ENCODE data around the gene XAGE2. TPM values are rescaled to one million over a fixed set of nuclear protein-coding genes. Genes with fewer than 3 reads are reported as not detected.

Gene XAGE2
- total RNA-seq, 6 donors from 2014 or later: 0.37 to 9.3 (median 6.1) TPM

DNA sequence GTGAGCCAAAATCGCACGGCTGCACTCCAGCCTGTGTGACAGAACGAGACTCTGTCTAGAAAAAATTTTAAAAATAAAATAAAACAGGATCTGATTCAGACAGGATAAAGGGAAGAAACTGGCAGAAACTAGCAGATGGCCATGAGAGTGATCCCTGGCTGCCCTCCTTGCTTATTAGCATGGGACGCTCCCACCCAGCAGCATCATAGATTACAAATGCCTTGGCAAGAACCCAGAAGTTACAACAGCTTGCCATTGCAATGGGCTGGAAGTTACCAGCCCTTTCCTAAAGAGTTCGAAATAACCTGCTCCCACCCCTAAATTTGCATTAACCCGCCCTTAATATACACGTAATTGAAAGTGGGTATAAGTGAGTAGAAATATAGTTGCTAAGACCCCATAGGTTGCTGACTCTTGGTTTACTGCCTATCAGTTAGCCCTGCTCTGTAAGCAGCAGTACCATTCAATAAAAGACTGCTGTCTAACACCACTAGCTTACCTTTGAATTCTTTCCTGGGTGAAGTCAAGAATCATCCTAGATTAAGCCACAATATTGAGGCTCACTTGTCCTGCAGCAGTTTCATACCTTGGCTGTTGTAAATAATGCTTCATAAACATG, 9.1 kb upstream of the XAGE2 start:
- Histone ChIP-seq H3K27me3 (no peaks in the 10 kb centered on the region), H3K4me3 (no peak overlapping the region), H3K36me3 (no peaks in the 10 kb centered on the region), H3K4me1 (no peaks in the 10 kb centered on the region), H3K9me3 (no peaks in the 10 kb centered on the region), H3K27ac (no peak overlapping the region)
- 55 to 70% methylated on average over 6 to 7 of the region's 7 CpGs for WGBS, 2 donors
- DNase-seq (no peak), ATAC-seq (ENCODE audit: low FRiP score in 2 of 2) (peak in 1 of 2 donors; percentile 80)
- no peak for TF ChIP-seq POLR2A (IDR thresholded peaks at IDR 0.05)
- TF ChIP-seq EP300 (IDR thresholded peaks at IDR 0.05): no peak
- TF ChIP-seq CTCF (IDR thresholded peaks at IDR 0.05): no peak

GRCh38 chrX:52361941-52362340, 6.9 kb upstream of the XAGE2 start:
- DNase-seq (no peak), ATAC-seq (ENCODE audit: low FRiP score in 2 of 2) (no peak)
- Histone ChIP-seq H3K27me3 (no peaks in the 10 kb centered on the region), H3K4me3 (no peak overlapping the region), H3K27ac (no peak overlapping the region), H3K36me3 (no peaks in the 10 kb centered on the region), H3K9me3 (no peaks in the 10 kb centered on the region), H3K4me1 (no peaks in the 10 kb centered on the region)
- WGBS, 2 donors: 71 to 92% methylated on average over 8 of the region's 8 CpGs
- TF ChIP-seq POLR2AphosphoS5 (IDR thresholded peaks at IDR 0.05): no peak
- TF ChIP-seq POLR2A (IDR thresholded peaks at IDR 0.05): no peak
- TF ChIP-seq EP300 (IDR thresholded peaks at IDR 0.05): no peak
- no peak for TF ChIP-seq CTCF (IDR thresholded peaks at IDR 0.05)

GRCh38 chrX:52363247-52363883, 5.5 kb upstream of the XAGE2 start:
- TF ChIP-seq EP300 (IDR thresholded peaks at IDR 0.05): no peak
- no peak for TF ChIP-seq POLR2A (IDR thresholded peaks at IDR 0.05)
- no peak for TF ChIP-seq CTCF (IDR thresholded peaks at IDR 0.05)
- TF ChIP-seq POLR2AphosphoS5 (IDR thresholded peaks at IDR 0.05): no peak
- ATAC-seq (ENCODE audit: low FRiP score in 2 of 2) (no peak), DNase-seq (peak in 1 of 2 donors; percentile 30)
- no peak overlapping the region for H3K27ac ChIP-seq
- 7 to 25% methylated on average over 8 of the region's 8 CpGs for WGBS, 2 donors
- H3K4me1 ChIP-seq: no peaks in the 10 kb centered on the region
- no peaks in the 10 kb centered on the region for H3K27me3 ChIP-seq
- no peaks in the 10 kb centered on the region for H3K36me3 ChIP-seq
- peaks cover 0 to 1% (median 0%) of the 10 kb centered on the region in 4 donors for H3K9me3 ChIP-seq
- no peak overlapping the region for H3K4me3 ChIP-seq

DNA sequence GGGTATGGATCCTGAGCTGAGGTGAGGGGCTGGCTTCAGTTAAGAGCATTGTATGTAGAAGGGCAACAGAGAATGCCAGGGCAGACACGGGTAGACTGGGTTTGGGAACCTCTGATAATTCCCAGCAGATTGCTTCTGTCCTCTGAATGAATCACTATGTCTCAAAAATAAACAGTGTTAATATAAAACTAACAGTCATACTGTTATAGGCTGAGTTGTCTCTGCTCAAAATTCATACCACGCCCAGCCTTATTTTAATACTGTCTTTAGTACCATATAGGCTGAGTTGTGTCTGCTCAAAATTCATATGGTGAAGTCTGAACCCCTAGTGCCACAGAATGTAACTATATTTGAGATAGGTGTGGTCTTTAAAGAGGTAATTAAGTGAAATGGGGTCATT, 10.0 kb downstream of the XAGE2 start:
- DNase-seq: no peak
- H3K27ac ChIP-seq: no peak overlapping the region
- WGBS, 2 donors: 70 to 94% methylated on average over 2 of the region's 2 CpGs
- TF ChIP-seq POLR2AphosphoS5 (IDR thresholded peaks at IDR 0.05) (no peak), POLR2A (IDR thresholded peaks at IDR 0.05) (no peak), CTCF (IDR thresholded peaks at IDR 0.05) (no peak), EP300 (IDR thresholded peaks at IDR 0.05) (no peak)
- ATAC-seq (ENCODE audit: low FRiP score in 2 of 2): no peak
- no peak overlapping the region for H3K4me3 ChIP-seq
- no peaks in the 10 kb centered on the region for H3K9me3 ChIP-seq
- peaks cover 0 to 5% (median 0%) of the 10 kb centered on the region in 4 donors for H3K27me3 ChIP-seq
- no peaks in the 10 kb centered on the region for H3K4me1 ChIP-seq
- H3K36me3 ChIP-seq: no peaks in the 10 kb centered on the region

GRCh38 chrX:52380993-52381392, 12.2 kb downstream of the XAGE2 start:
- Histone ChIP-seq H3K27ac (no peak overlapping the region), H3K4me1 (no peaks in the 10 kb centered on the region), H3K36me3 (no peaks in the 10 kb centered on the region), H3K9me3 (no peaks in the 10 kb centered on the region), H3K27me3 (peaks cover 0 to 5% (median 0%) of the 10 kb centered on the region in 4 donors), H3K4me3 (no peak overlapping the region)
- 87% methylated on average over 7 of the region's 7 CpGs; no CpG with 5 or more reads in 1 of the 2 donors for WGBS, 2 donors
- ATAC-seq (ENCODE audit: low FRiP score in 2 of 2) (peak in 1 of 2 donors; percentile 15), DNase-seq (no peak)
- TF ChIP-seq POLR2A (IDR thresholded peaks at IDR 0.05): no peak
- TF ChIP-seq EP300 (IDR thresholded peaks at IDR 0.05): no peak
- TF ChIP-seq CTCF (IDR thresholded peaks at IDR 0.05): no peak
- TF ChIP-seq POLR2AphosphoS5 (IDR thresholded peaks at IDR 0.05): no peak
